Fibroblast of skin of left quadriceps (primary cell): ENCODE results near the gene ZRANB3.
"Not testable (repeated sequence)": the region's sequence is repeated elsewhere in the genome, so short reads cannot be mapped to it uniquely, and the experiment has no call there.

ENCODE experiments used
- DNase-seq, 2 experiments: peaks; one replicate each; pipeline ENCODE4 v3.0.0-alpha.2; 2013; ENCODE audit warnings: low read depth in 2 of 2

The ZRANB3 gene

GRCh38 chr2:135125940-135126339, 405.1 kb downstream of the ZRANB3 start:
- DNase-seq: no peak

GRCh38 chr2:135124924-135125886, 405.8 kb downstream of the ZRANB3 start:
- DNase-seq: no peak

GRCh38 chr2:135121658-135122039, 409.4 kb downstream of the ZRANB3 start:
- not testable (repeated sequence) for DNase-seq

- no peak for DNase-seq
These were observed 409.9 kb downstream of the ZRANB3 start for GRCh38 chr2:135121016-135121657.

GRCh38 chr2:135119582-135119981, 411.4 kb downstream of the ZRANB3 start:
- no peak for DNase-seq

- DNase-seq: no peak
These were observed 417.7 kb downstream of the ZRANB3 start for GRCh38 chr2:135113322-135113721.

GRCh38 chr2:135105513-135106316, 425.3 kb downstream of the ZRANB3 start:
- DNase-seq: not testable (repeated sequence)

- DNase-seq: no peak
These were observed 427.2 kb downstream of the ZRANB3 start for GRCh38 chr2:135103843-135104242.

- no peak for DNase-seq
These were observed 431.1 kb downstream of the ZRANB3 start for GRCh38 chr2:135099802-135100483.

- no peak for DNase-seq
These were observed 433.3 kb downstream of the ZRANB3 start for GRCh38 chr2:135097532-135098231.

GRCh38 chr2:135096665-135097446, 434.2 kb downstream of the ZRANB3 start:
- DNase-seq: peak in 1 of 2 experiments; percentile 1

- DNase-seq: no peak
These were observed 435.4 kb downstream of the ZRANB3 start for GRCh38 chr2:135095591-135095990.

- no peak for DNase-seq
These were observed 436.5 kb downstream of the ZRANB3 start for GRCh38 chr2:135094508-135094907.

GRCh38 chr2:135093670-135094330, 437.2 kb downstream of the ZRANB3 start:
- no peak for DNase-seq

- DNase-seq: no peak
These were observed 437.8 kb downstream of the ZRANB3 start for GRCh38 chr2:135093193-135093592.

- DNase-seq: no peak
These were observed 439.3 kb downstream of the ZRANB3 start for GRCh38 chr2:135091681-135092080.

GRCh38 chr2:135089597-135089996, 441.4 kb downstream of the ZRANB3 start:
- DNase-seq: not testable (repeated sequence)
